HL-60 (cell line): ENCODE measurements around the gene DARS1.
A peak's percentile ranks its signal among the peaks of the same experiment; 100 is the strongest.

Experiments
- CTCF ChIP-seq: IDR thresholded peaks from one replicate; pipeline ENCODE4 v1.5.1; 2011; ENCODE audit warnings: low read length, control low read depth, inconsistent platforms; ENCODE audit not compliant: insufficient read depth
- GABPA ChIP-seq: IDR thresholded peaks from 2 replicates; pipeline ENCODE4 v1.6.1; 2012; ENCODE audit warnings: low read depth
- POLR2AphosphoS5 ChIP-seq: IDR thresholded peaks from 2 replicates; pipeline ENCODE4 v1.6.1; 2012; ENCODE audit warnings: low read depth
- REST ChIP-seq: IDR thresholded peaks from 2 replicates; pipeline ENCODE4 v1.6.1; 2012; ENCODE audit warnings: low read depth; ENCODE audit not compliant: insufficient replicate concordance

GRCh38 chr2:136008205-136008865 is 22.9 kb upstream of the DARS1 start:
- TF ChIP-seq CTCF: no peak
- 0 out of 2 replicates have a peak, but pooled peaks have one; percentile 48 for TF ChIP-seq GABPA
- TF ChIP-seq POLR2AphosphoS5: peak; percentile 99
- no peak for TF ChIP-seq REST
